ENCODE measurements around the gene NFIA. TPM values are rescaled to one million over a fixed set of nuclear protein-coding genes. Genes with fewer than 3 reads are reported as not detected.

The NFIA gene
- total and polyA plus RNA-seq, 10 of the 15 experiments (the other 5 are each of a cell fraction or from before 2014, with no cell fraction given): 0.10 to 0.16 TPM; not detected in 8

DNA sequence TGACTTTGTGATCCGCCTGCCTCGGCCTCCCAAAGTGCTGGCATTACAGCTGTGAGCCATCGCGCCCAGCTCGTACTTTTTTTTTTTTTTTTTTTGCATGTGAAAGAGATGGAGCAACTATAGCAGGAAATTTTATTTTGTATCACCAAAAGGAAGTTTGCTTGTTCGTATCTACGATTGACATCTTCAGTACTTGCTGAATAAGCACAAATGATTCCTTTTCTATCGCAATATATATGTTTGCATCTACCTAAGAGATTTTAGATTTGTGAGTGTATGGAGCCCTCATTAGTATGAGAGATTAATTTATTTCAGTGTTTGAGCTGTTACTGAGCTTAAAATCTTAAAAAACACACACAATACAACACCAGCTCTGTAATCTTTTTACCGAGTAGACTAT lies 143.1 kb downstream of the NFIA start:
- ChIA-PET CTCF (no interaction called here), RAD21 (ENCODE audit: unreplicated experiment) (no interaction called here), SMC1A (ENCODE audit: uncharacterized antibody, unreplicated experiment) (interaction anchor here (0.7 kb wide), 1 partner anchor 15 kb away, joined by 3 read pairs; no protein-coding TSS in a partner anchor), POLR2A (no interaction called here)
- in situ Hi-C loops (cut with MboI) (no loop called here), intact Hi-C loops (cut with micrococcal nuclease; ENCODE audit: unreplicated experiment) (no loop called here)
- Histone ChIP-seq H2AFZ (ENCODE audit: control insufficient read depth, low read depth, low read length) (no peak overlapping the region), H3K36me3 (ENCODE audit: control insufficient read depth in 2 of 2, insufficient read depth in 2 of 2, low read length in 1 of 2) (no peaks in the 10 kb centered on the region), H3K9me3 (replicated peaks; ENCODE audit: control insufficient read depth, insufficient read depth, low read length) (no peaks in the 10 kb centered on the region), H3K9ac (ENCODE audit: control insufficient read depth, insufficient read depth, low read length) (no peak overlapping the region), H3K79me2 (ENCODE audit: control insufficient read depth, insufficient read depth, low read length) (no peaks in the 10 kb centered on the region), H3K4me2 (ENCODE audit: control insufficient read depth, insufficient read depth) (no peak overlapping the region), H3K4me1 (ENCODE audit: control insufficient read depth, insufficient read depth, low read length) (no peaks in the 10 kb centered on the region), H4K20me1 (ENCODE audit: control insufficient read depth, insufficient read depth) (no peaks in the 10 kb centered on the region; the same call in 1 of the 2 replicates), H3K4me3 (no peak overlapping the region), H3K27me3 (replicated peaks in 1 of 2; ENCODE audit: control insufficient read depth in 2 of 2, insufficient read depth in 2 of 2, low read length in 1 of 2) (no peaks in the 10 kb centered on the region), H3K27ac (ENCODE audit: control insufficient read depth, insufficient read depth) (no peak overlapping the region)
- ATAC-seq (no peak), DNase-seq (ENCODE audit: low read depth, low spot score) (no peak), FAIRE-seq (no peak)
- TF ChIP-seq GATAD2B (conservative IDR thresholded peaks at IDR 0.05; ENCODE audit: low read depth) (no peak), PML (IDR thresholded peaks at IDR 0.05; ENCODE audit: low read length) (no peak)
- no TSS peak for BruUV-seq (replicated peaks)
- 77% methylated on average over 5 of the region's 9 CpGs for whole genome bisulfite sequencing (ENCODE audit: insufficient coverage, insufficient replicate concordance, low lambda C conversion rate, missing lambda C conversion rate)

DNA sequence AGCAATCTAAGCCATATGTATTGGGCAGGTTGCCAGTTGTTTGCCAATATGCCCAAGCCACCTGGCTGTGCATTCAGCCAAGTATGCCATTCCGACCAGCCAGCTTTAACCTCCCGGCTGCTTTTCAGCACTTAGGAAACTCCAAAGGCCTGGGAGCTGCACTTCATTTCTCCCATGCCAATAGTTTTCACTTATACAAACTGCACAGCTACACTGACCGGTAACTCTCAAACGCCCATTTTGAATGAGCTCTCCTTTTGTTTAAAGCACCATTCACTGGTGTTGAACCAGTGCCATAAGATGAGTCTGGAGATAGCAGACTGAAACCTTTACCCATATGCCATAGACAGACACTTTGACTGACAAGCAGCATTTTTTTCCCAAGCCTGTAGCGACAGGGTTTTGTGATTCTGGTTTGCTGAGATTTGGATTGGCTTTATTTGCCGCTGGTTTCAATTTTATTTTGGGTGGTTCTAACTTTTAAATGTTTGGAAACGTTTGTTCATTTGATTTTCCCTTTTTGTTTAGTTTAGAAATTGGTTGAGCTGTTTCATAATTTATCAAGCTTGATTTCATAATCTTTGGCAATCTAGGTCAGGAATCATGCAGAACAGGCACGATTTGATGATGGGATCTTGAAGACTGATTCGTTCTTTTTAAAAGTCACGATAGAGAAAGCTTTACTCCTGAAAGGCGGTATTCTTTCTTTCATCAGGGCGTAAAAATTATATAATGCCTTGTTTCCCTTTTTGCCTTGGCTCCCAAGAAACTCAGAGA lies 144.6 kb downstream of the NFIA start:
- no TSS peak for BruUV-seq (replicated peaks)
- DNase-seq (ENCODE audit: low read depth, low spot score) (no peak), ATAC-seq (no peak), FAIRE-seq (no peak)
- no peak overlapping the region for H3K4me2 ChIP-seq (ENCODE audit: control insufficient read depth, insufficient read depth)
- no peaks in the 10 kb centered on the region for H3K9me3 ChIP-seq (replicated peaks; ENCODE audit: control insufficient read depth, insufficient read depth, low read length)
- in situ Hi-C loops (cut with MboI): no loop called here
- no peaks in the 10 kb centered on the region for H3K36me3 ChIP-seq (ENCODE audit: control insufficient read depth in 2 of 2, insufficient read depth in 2 of 2, low read length in 1 of 2)
- ChIA-PET CTCF (no interaction called here), SMC1A (ENCODE audit: uncharacterized antibody, unreplicated experiment) (interaction anchor here (1.0 kb wide), 1 partner anchor 9 kb away, joined by 3 read pairs; no protein-coding TSS in a partner anchor), RAD21 (ENCODE audit: unreplicated experiment) (no interaction called here), POLR2A (no interaction called here)
- no peak overlapping the region for H3K9ac ChIP-seq (ENCODE audit: control insufficient read depth, insufficient read depth, low read length)
- intact Hi-C loops (cut with micrococcal nuclease; ENCODE audit: unreplicated experiment): no loop called here
- H3K4me3 ChIP-seq: no peak overlapping the region
- 32% methylated on average over 12 of the region's 12 CpGs for WGBS (ENCODE audit: insufficient coverage, insufficient replicate concordance, low lambda C conversion rate, missing lambda C conversion rate)
- no peaks in the 10 kb centered on the region; the same call in 1 of the 2 replicates for H4K20me1 ChIP-seq (ENCODE audit: control insufficient read depth, insufficient read depth)
- H3K27ac ChIP-seq (ENCODE audit: control insufficient read depth, insufficient read depth): no peak overlapping the region
- no peaks in the 10 kb centered on the region for H3K79me2 ChIP-seq (ENCODE audit: control insufficient read depth, insufficient read depth, low read length)
- no peak overlapping the region for H2AFZ ChIP-seq (ENCODE audit: control insufficient read depth, low read depth, low read length)
- H3K27me3 ChIP-seq (replicated peaks in 1 of 2; ENCODE audit: control insufficient read depth in 2 of 2, insufficient read depth in 2 of 2, low read length in 1 of 2): no peaks in the 10 kb centered on the region; a peak in 1 of 4 replicates
- H3K4me1 ChIP-seq (ENCODE audit: control insufficient read depth, insufficient read depth, low read length): no peaks in the 10 kb centered on the region
- TF ChIP-seq, protein P1, sequence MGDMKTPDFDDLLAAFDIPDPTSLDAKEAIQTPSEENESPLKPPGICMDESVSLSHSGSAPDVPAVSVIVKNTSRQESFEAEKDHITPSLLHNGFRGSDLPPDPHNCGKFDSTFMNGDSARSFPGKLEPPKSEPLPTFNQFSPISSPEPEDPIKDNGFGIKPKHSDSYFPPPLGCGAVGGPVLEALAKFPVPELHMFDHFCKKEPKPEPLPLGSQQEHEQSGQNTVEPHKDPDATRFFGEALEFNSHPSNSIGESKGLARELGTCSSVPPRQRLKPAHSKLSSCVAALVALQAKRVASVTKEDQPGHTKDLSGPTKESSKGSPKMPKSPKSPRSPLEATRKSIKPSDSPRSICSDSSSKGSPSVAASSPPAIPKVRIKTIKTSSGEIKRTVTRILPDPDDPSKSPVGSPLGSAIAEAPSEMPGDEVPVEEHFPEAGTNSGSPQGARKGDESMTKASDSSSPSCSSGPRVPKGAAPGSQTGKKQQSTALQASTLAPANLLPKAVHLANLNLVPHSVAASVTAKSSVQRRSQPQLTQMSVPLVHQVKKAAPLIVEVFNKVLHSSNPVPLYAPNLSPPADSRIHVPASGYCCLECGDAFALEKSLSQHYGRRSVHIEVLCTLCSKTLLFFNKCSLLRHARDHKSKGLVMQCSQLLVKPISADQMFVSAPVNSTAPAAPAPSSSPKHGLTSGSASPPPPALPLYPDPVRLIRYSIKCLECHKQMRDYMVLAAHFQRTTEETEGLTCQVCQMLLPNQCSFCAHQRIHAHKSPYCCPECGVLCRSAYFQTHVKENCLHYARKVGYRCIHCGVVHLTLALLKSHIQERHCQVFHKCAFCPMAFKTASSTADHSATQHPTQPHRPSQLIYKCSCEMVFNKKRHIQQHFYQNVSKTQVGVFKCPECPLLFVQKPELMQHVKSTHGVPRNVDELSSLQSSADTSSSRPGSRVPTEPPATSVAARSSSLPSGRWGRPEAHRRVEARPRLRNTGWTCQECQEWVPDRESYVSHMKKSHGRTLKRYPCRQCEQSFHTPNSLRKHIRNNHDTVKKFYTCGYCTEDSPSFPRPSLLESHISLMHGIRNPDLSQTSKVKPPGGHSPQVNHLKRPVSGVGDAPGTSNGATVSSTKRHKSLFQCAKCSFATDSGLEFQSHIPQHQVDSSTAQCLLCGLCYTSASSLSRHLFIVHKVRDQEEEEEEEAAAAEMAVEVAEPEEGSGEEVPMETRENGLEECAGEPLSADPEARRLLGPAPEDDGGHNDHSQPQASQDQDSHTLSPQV (IDR thresholded peaks at IDR 0.05): no peak
- TF ChIP-seq, protein P2, sequence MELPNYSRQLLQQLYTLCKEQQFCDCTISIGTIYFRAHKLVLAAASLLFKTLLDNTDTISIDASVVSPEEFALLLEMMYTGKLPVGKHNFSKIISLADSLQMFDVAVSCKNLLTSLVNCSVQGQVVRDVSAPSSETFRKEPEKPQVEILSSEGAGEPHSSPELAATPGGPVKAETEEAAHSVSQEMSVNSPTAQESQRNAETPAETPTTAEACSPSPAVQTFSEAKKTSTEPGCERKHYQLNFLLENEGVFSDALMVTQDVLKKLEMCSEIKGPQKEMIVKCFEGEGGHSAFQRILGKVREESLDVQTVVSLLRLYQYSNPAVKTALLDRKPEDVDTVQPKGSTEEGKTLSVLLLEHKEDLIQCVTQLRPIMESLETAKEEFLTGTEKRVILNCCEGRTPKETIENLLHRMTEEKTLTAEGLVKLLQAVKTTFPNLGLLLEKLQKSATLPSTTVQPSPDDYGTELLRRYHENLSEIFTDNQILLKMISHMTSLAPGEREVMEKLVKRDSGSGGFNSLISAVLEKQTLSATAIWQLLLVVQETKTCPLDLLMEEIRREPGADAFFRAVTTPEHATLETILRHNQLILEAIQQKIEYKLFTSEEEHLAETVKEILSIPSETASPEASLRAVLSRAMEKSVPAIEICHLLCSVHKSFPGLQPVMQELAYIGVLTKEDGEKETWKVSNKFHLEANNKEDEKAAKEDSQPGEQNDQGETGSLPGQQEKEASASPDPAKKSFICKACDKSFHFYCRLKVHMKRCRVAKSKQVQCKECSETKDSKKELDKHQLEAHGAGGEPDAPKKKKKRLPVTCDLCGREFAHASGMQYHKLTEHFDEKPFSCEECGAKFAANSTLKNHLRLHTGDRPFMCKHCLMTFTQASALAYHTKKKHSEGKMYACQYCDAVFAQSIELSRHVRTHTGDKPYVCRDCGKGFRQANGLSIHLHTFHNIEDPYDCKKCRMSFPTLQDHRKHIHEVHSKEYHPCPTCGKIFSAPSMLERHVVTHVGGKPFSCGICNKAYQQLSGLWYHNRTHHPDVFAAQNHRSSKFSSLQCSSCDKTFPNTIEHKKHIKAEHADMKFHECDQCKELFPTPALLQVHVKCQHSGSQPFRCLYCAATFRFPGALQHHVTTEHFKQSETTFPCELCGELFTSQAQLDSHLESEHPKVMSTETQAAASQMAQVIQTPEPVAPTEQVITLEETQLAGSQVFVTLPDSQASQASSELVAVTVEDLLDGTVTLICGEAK (IDR thresholded peaks at IDR 0.05; ENCODE audit: borderline replicate concordance): no peak
- TF ChIP-seq RCOR1 (conservative IDR thresholded peaks at IDR 0.05; ENCODE audit: low read depth, low read length) (no peak), CHD1 (IDR thresholded peaks at IDR 0.05; ENCODE audit: low read depth, low read length) (no peak), NFYB (IDR thresholded peaks at IDR 0.05; ENCODE audit: insufficient read depth, low read depth, low read length) (no peak), TCF12 (IDR thresholded peaks at IDR 0.05; ENCODE audit: low read depth, low read length) (no peak), RBBP5 (conservative IDR thresholded peaks at IDR 0.05) (no peak)

Data from GM12878 (cell line).